ENCODE data around the gene GAB1.

DNA sequence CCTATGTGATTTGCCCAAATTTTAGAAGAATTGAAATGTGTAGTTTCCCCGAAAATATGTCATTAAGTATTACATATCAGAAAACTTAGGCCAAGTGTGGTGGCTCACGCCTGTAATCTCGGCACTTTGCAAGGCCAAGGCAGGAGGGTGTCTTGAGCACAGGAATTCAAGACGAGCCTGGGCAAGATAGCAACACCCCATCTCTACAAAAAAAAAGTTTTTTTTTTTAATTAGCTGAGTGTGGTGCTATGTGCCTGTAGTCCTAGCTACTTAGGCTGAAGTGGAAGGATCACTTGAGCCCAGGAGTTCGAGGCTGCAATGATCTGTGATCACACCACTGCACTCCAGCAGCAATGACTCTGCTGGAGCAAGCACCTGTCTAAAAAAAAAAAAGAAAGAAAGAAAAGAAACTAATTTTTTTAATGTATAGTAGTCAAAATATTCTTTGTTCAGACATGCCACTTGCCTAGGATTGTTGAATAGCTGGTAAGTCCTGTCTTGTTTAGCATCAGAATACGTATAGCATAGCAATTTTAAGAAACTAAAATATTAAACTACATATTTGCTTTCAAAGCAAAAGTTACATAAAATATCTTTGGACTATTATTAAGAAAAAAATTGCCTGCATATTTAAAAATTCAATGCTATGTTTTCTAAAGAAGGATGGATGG lies 40.1 kb upstream of the GAB1 start:
- no peak for TF ChIP-seq EZH2phosphoT487 (conservative IDR thresholded peaks at IDR 0.05; ENCODE audit: low read length)
- TF ChIP-seq, protein P1, sequence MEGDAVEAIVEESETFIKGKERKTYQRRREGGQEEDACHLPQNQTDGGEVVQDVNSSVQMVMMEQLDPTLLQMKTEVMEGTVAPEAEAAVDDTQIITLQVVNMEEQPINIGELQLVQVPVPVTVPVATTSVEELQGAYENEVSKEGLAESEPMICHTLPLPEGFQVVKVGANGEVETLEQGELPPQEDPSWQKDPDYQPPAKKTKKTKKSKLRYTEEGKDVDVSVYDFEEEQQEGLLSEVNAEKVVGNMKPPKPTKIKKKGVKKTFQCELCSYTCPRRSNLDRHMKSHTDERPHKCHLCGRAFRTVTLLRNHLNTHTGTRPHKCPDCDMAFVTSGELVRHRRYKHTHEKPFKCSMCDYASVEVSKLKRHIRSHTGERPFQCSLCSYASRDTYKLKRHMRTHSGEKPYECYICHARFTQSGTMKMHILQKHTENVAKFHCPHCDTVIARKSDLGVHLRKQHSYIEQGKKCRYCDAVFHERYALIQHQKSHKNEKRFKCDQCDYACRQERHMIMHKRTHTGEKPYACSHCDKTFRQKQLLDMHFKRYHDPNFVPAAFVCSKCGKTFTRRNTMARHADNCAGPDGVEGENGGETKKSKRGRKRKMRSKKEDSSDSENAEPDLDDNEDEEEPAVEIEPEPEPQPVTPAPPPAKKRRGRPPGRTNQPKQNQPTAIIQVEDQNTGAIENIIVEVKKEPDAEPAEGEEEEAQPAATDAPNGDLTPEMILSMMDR (IDR thresholded peaks at IDR 0.05; ENCODE audit: insufficient read depth, low read length, poor library complexity, severe bottlenecking): no peak

Data from SU-DHL-6 (cell line).